Peyer's patch (tissue), 4 donors: ENCODE measurements around the gene ATP8B4. TPM values are rescaled to one million over a fixed set of nuclear protein-coding genes. Genes with fewer than 3 reads are reported as not detected.

Source experiments
- DNase-seq, 3 donors: peaks; one replicate each; pipeline ENCODE4 v3.0.0-alpha.2; 2017 to 2019
- H3K27ac ChIP-seq, 4 donors: fragments of 200-600 bp; sonication (generic); one replicate each; pipeline ENCODE4 v1.5.1; 2016 to 2019
- H3K27me3 ChIP-seq, 2 donors: fragments of 200-600 bp; sonication (generic); one replicate each; pipeline ENCODE4 v1.5.1; 2019
- H3K36me3 ChIP-seq, 3 donors: fragments of 200-600 bp; sonication (generic); one replicate each; pipeline ENCODE4 v1.5.1; 2016 to 2019
- H3K4me1 ChIP-seq, 4 donors: fragments of 200-600 bp; sonication (generic); one replicate each; pipeline ENCODE4 v1.5.1; 2016 to 2019
- H3K4me3 ChIP-seq, 4 donors: fragments of 200-600 bp; sonication (generic); 1 replicate in 3 of 4; 2 replicates in 1 of 4; pipeline ENCODE4 v1.5.1; 2016 to 2019; ENCODE audit warnings: mild to moderate bottlenecking in 1 of 4
- H3K9me3 ChIP-seq, 4 donors: fragments of 200-600 bp; sonication (generic); one replicate each; pipeline ENCODE4 v1.5.1; 2016 to 2019; ENCODE audit warnings: mild to moderate bottlenecking in 1 of 4
- CTCF ChIP-seq, 6 experiments: fragments of 450-650 bp in 4 of 6; fragments of 200-600 bp in 2 of 6; sonication (generic) in 1 of 6; IDR thresholded peaks; one replicate each; pipeline ENCODE4 v1.5.1; 2017 to 2019; ENCODE audit warnings: antibody characterized with exemption in 6 of 6, mild to moderate bottlenecking in 3 of 6, moderate library complexity in 1 of 6
- POLR2A ChIP-seq, 2 donors: fragments of 450-650 bp; IDR thresholded peaks; one replicate each; pipeline ENCODE4 v1.5.1; 2017; ENCODE audit warnings: antibody characterized with exemption in 2 of 2, mild to moderate bottlenecking in 2 of 2, moderate library complexity in 2 of 2
- total RNA-seq, 4 donors: library from RNA; depleted of rRNA; stranded (reverse); fragments of >200 nt; gene quantifications; one replicate each; pipeline ENCODE4 v1.1.0, GENCODE V29; 2016

The ATP8B4 gene
- total RNA-seq, 4 donors from 2014 or later, result 1.4 to 13.2 (median 8.7) TPM

- Histone ChIP-seq H3K27ac (peak overlapping the region; percentile 20 to 59 (median 48)), H3K27me3 (no peaks in the 10 kb centered on the region), H3K36me3 (no peaks in the 10 kb centered on the region), H3K4me1 (no peaks in the 10 kb centered on the region), H3K4me3 (no peak overlapping the region), H3K9me3 (no peaks in the 10 kb centered on the region)
- TF ChIP-seq POLR2A (IDR thresholded peaks at IDR 0.05), result no peak
- DNase-seq, result no peak
Observed at GRCh38 chr15:49877873-49878521, 241.0 kb downstream of the ATP8B4 start.

- Histone ChIP-seq H3K4me1 (no peaks in the 10 kb centered on the region), H3K27me3 (no peaks in the 10 kb centered on the region)
Observed at GRCh38 chr15:49877117-49877872, 241.7 kb downstream of the ATP8B4 start.

GRCh38 chr15:49876401-49877038 lies 242.5 kb downstream of the ATP8B4 start:
- Histone ChIP-seq H3K4me3 (no peak overlapping the region), H3K36me3 (no peaks in the 10 kb centered on the region), H3K27me3 (no peaks in the 10 kb centered on the region), H3K27ac (peak overlapping the region in 3 of 4 donors; percentile 3 to 66 (median 55)), H3K9me3 (no peaks in the 10 kb centered on the region), H3K4me1 (no peaks in the 10 kb centered on the region)
- TF ChIP-seq POLR2A (IDR thresholded peaks at IDR 0.05), result no peak
- peak in 4 of 6 experiments; percentile 12 to 50 (median 38) for TF ChIP-seq CTCF (IDR thresholded peaks at IDR 0.05)
- DNase-seq, result no peak

More at GRCh38 chr15:49877117-49877872, 241.7 kb downstream of the ATP8B4 start:
- H3K36me3 ChIP-seq, result no peaks in the 10 kb centered on the region
- H3K9me3 ChIP-seq, result no peaks in the 10 kb centered on the region
- no peak for DNase-seq
- TF ChIP-seq CTCF (IDR thresholded peaks at IDR 0.05) (no peak), POLR2A (IDR thresholded peaks at IDR 0.05) (no peak)
- H3K4me3 ChIP-seq, result no peak overlapping the region
- H3K27ac ChIP-seq, result peak overlapping the region; percentile 3 to 66 (median 57)

- Histone ChIP-seq H3K9me3 (no peaks in the 10 kb centered on the region), H3K36me3 (no peaks in the 10 kb centered on the region), H3K4me1 (no peaks in the 10 kb centered on the region), H3K27me3 (no peaks in the 10 kb centered on the region), H3K27ac (no peak overlapping the region), H3K4me3 (no peak overlapping the region)
- DNase-seq, result no peak
- TF ChIP-seq CTCF (IDR thresholded peaks at IDR 0.05) (peak in 3 of 6 experiments; percentile 13 to 22 (median 21)), POLR2A (IDR thresholded peaks at IDR 0.05) (no peak)
Observed at GRCh38 chr15:49875392-49875791, 243.6 kb downstream of the ATP8B4 start.

GRCh38 chr15:49870472-49870871 lies 248.6 kb downstream of the ATP8B4 start:
- Histone ChIP-seq H3K27me3 (no peaks in the 10 kb centered on the region), H3K4me3 (no peak overlapping the region), H3K9me3 (no peaks in the 10 kb centered on the region), H3K27ac (no peak overlapping the region), H3K4me1 (no peaks in the 10 kb centered on the region), H3K36me3 (no peaks in the 10 kb centered on the region)
- DNase-seq, result no peak
- TF ChIP-seq POLR2A (IDR thresholded peaks at IDR 0.05) (no peak), CTCF (IDR thresholded peaks at IDR 0.05) (no peak)

- Histone ChIP-seq H3K4me3 (no peak overlapping the region), H3K27ac (no peak overlapping the region), H3K9me3 (no peaks in the 10 kb centered on the region), H3K27me3 (no peaks in the 10 kb centered on the region), H3K36me3 (no peaks in the 10 kb centered on the region), H3K4me1 (no peaks in the 10 kb centered on the region)
- TF ChIP-seq POLR2A (IDR thresholded peaks at IDR 0.05) (no peak), CTCF (IDR thresholded peaks at IDR 0.05) (no peak)
- DNase-seq, result no peak
Observed at GRCh38 chr15:49868348-49868747, 250.7 kb downstream of the ATP8B4 start.
